Lower leg skin (tissue), 3 donors: ENCODE measurements around the gene MAP6.

ENCODE experiments used
- CTCF ChIP-seq, 3 donors: fragments of 450-650 bp; IDR thresholded peaks; one replicate each; pipeline ENCODE4 v1.5.1; 2016; ENCODE audit warnings: antibody characterized with exemption in 3 of 3, mild to moderate bottlenecking in 3 of 3, moderate library complexity in 2 of 3
- POLR2A ChIP-seq, 2 donors: fragments of 450-650 bp; IDR thresholded peaks; one replicate each; pipeline ENCODE4 v1.6.1; 2016 to 2017; ENCODE audit warnings: antibody characterized with exemption in 2 of 2, mild to moderate bottlenecking in 1 of 2, moderate library complexity in 1 of 2

- TF ChIP-seq CTCF (IDR thresholded peaks at IDR 0.05) (no peak), POLR2A (IDR thresholded peaks at IDR 0.05) (no peak)
These were observed 89.0 kb downstream of the MAP6 start for GRCh38 chr11:75579841-75580240.
